Loucy (cell line): ENCODE measurements around the gene BCAP31.

Experiments
- EZH2phosphoT487 ChIP-seq: fragments of 200-600 bp; IDR thresholded peaks from 2 replicates; pipeline ENCODE4 v1.6.1; 2018; ENCODE audit warnings: antibody characterized with exemption, mild to moderate bottlenecking, moderate library complexity, borderline replicate concordance
- TF ChIP-seq, protein P1 (sequence below): fragments of 200-600 bp; sonication (generic); conservative IDR thresholded peaks from 2 replicates; pipeline ENCODE4 v1.5.1; 2014; ENCODE audit warnings: mild to moderate bottlenecking, antibody characterized with exemption, low read length

DNA sequence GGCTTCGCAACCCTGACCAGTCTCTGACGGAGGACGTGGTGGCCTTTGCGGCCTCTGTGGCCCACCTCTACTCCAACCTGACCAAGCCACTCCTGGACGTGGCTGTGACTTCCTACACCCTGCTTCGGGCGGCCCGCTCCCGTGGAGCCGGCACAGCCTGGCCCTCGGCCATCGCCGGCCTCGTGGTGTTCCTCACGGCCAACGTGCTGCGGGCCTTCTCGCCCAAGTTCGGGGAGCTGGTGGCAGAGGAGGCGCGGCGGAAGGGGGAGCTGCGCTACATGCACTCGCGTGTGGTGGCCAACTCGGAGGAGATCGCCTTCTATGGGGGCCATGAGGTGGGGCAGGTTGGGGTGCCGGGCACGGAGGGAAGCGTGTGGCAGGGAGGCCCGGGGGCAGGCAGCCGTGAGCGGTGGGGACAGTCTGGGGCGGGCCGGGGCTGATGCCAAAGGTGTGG is 1.7 kb upstream of the BCAP31 start:
- TF ChIP-seq, protein P1, sequence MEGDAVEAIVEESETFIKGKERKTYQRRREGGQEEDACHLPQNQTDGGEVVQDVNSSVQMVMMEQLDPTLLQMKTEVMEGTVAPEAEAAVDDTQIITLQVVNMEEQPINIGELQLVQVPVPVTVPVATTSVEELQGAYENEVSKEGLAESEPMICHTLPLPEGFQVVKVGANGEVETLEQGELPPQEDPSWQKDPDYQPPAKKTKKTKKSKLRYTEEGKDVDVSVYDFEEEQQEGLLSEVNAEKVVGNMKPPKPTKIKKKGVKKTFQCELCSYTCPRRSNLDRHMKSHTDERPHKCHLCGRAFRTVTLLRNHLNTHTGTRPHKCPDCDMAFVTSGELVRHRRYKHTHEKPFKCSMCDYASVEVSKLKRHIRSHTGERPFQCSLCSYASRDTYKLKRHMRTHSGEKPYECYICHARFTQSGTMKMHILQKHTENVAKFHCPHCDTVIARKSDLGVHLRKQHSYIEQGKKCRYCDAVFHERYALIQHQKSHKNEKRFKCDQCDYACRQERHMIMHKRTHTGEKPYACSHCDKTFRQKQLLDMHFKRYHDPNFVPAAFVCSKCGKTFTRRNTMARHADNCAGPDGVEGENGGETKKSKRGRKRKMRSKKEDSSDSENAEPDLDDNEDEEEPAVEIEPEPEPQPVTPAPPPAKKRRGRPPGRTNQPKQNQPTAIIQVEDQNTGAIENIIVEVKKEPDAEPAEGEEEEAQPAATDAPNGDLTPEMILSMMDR = no peak
- TF ChIP-seq EZH2phosphoT487 = no peak
